Progenitor cell of endocrine pancreas (in vitro differentiated cells): ENCODE data around the gene LRCH3. TPM values are rescaled to one million over a fixed set of nuclear protein-coding genes. Genes with fewer than 3 reads are reported as not detected.
"Not testable (repeated sequence)": the region's sequence is repeated elsewhere in the genome, so short reads cannot be mapped to it uniquely, and the experiment has no call there.

Source experiments
- DNase-seq: peaks from one replicate; pipeline ENCODE4 v3.0.0; 2021; ENCODE audit warnings: low spot score; ENCODE audit not compliant: unreplicated experiment
- H3K27ac Mint-ChIP-seq: 2 replicates; pipeline ENCODE4 v1.8.0; 2021; ENCODE audit warnings: mild to moderate bottlenecking, moderate library complexity, mixed read lengths
- H3K27me3 Mint-ChIP-seq: 2 replicates; pipeline ENCODE4 v1.8.0; 2021; ENCODE audit warnings: mixed read lengths
- H3K36me3 Mint-ChIP-seq: 2 replicates; pipeline ENCODE4 v1.8.0; 2022; ENCODE audit warnings: mixed read lengths; ENCODE audit not compliant: insufficient read depth
- H3K4me1 Mint-ChIP-seq: 2 replicates; pipeline ENCODE4 v1.8.0; 2021; ENCODE audit warnings: low read depth, mixed read lengths
- H3K4me3 Mint-ChIP-seq: 2 replicates; pipeline ENCODE4 v1.8.0; 2021; ENCODE audit warnings: low read depth, mild to moderate bottlenecking, moderate library complexity, mixed read lengths
- H3K9me3 Mint-ChIP-seq: 2 replicates; pipeline ENCODE4 v1.8.0; 2021; ENCODE audit warnings: low read depth, mixed read lengths
- total RNA-seq: library from RNA; stranded (reverse); gene quantifications from 2 replicates; pipeline ENCODE4 v1.2.1, GENCODE V29; 2021
- TF ChIP-seq, protein P1 (sequence below): fragments of 200-600 bp; sonication (generic); IDR thresholded peaks from one replicate; pipeline ENCODE4 v1.5.0; 2021; ENCODE audit warnings: antibody characterized with exemption, mild to moderate bottlenecking; ENCODE audit not compliant: unreplicated experiment

LRCH3 gene
- total RNA-seq, 1 donor from 2014 or later = 73.3 TPM

- Mint-ChIP-seq H3K4me1 (peaks cover 4% of the 10 kb centered on the region), H3K9me3 (peaks cover 11% of the 10 kb centered on the region), H3K4me3 (no peak overlapping the region), H3K36me3 (peaks cover 4% of the 10 kb centered on the region), H3K27me3 (no peaks in the 10 kb centered on the region), H3K27ac (no peak overlapping the region)
- no peak for DNase-seq
- TF ChIP-seq, protein P1, sequence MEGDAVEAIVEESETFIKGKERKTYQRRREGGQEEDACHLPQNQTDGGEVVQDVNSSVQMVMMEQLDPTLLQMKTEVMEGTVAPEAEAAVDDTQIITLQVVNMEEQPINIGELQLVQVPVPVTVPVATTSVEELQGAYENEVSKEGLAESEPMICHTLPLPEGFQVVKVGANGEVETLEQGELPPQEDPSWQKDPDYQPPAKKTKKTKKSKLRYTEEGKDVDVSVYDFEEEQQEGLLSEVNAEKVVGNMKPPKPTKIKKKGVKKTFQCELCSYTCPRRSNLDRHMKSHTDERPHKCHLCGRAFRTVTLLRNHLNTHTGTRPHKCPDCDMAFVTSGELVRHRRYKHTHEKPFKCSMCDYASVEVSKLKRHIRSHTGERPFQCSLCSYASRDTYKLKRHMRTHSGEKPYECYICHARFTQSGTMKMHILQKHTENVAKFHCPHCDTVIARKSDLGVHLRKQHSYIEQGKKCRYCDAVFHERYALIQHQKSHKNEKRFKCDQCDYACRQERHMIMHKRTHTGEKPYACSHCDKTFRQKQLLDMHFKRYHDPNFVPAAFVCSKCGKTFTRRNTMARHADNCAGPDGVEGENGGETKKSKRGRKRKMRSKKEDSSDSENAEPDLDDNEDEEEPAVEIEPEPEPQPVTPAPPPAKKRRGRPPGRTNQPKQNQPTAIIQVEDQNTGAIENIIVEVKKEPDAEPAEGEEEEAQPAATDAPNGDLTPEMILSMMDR = no peak
Measured at GRCh38 chr3:197906850-197907187, 115.8 kb downstream of the LRCH3 start.

DNA sequence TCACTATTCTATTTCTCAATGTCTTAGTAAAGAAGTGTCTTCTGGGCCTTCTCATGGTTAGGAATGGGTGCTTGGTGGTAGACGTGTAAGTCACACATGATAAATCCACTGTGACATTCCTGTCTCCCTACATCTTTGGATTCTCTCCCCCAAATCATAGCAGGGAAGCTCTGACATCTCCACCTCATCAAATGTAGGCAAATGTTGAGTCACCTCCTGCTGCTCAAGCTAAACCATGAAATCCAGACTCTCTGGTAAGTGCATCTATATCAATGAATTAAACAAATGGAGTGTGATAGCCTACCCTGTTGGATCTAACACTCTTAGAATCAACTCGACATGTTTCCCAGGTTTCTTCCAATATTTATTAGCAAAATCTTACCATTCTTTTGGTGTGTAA lies 116.1 kb downstream of the LRCH3 start:
- TF ChIP-seq, protein P1 = no peak
- no peak overlapping the region for H3K27ac Mint-ChIP-seq
- no peak for DNase-seq
- H3K36me3 Mint-ChIP-seq = peaks cover 2% of the 10 kb centered on the region
- H3K4me1 Mint-ChIP-seq = peaks cover 4% of the 10 kb centered on the region
- H3K4me3 Mint-ChIP-seq = no peak overlapping the region
- H3K9me3 Mint-ChIP-seq = peaks cover 8% of the 10 kb centered on the region
- no peaks in the 10 kb centered on the region for H3K27me3 Mint-ChIP-seq

DNA sequence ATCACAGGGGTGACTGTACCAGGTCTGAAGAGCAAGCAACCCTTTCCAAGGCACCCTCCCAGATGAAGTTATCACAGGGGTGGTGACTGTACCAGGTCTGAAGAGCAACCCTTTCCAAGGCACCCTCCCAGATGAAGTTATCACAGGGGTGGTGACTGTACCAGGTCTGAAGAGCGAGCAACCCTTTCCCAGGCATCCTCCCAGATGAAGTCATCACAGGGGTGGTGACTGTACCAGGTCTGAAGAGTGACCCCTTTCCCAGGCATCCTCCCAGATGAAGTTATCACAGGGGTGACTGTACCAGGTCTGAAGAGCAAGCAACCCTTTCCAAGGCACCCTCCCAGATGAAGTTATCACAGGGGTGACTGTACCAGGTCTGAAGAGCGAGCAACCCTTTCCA lies 117.5 kb downstream of the LRCH3 start:
- not testable (repeated sequence) for H3K4me1 Mint-ChIP-seq, H3K27me3 Mint-ChIP-seq, H3K36me3 Mint-ChIP-seq, H3K27ac Mint-ChIP-seq, H3K4me3 Mint-ChIP-seq, DNase-seq, H3K9me3 Mint-ChIP-seq

GRCh38 chr3:197908957-197909701 lies 118.1 kb downstream of the LRCH3 start:
- H3K4me3 Mint-ChIP-seq = no peak overlapping the region
- no peaks in the 10 kb centered on the region for H3K27me3 Mint-ChIP-seq
- DNase-seq = no peak
- no peaks in the 10 kb centered on the region for H3K36me3 Mint-ChIP-seq
- H3K9me3 Mint-ChIP-seq = no peaks in the 10 kb centered on the region
- no peak overlapping the region for H3K27ac Mint-ChIP-seq
- TF ChIP-seq, protein P1 = no peak
- H3K4me1 Mint-ChIP-seq = peaks cover 4% of the 10 kb centered on the region

- H3K27me3 Mint-ChIP-seq = no peaks in the 10 kb centered on the region
- H3K27ac Mint-ChIP-seq = no peak overlapping the region
- H3K9me3 Mint-ChIP-seq = no peaks in the 10 kb centered on the region
- TF ChIP-seq, protein P1 = no peak
- H3K36me3 Mint-ChIP-seq = no peaks in the 10 kb centered on the region
- H3K4me3 Mint-ChIP-seq = no peak overlapping the region
- H3K4me1 Mint-ChIP-seq = no peaks in the 10 kb centered on the region
- DNase-seq = no peak
Measured at GRCh38 chr3:197912741-197913476, 121.9 kb downstream of the LRCH3 start.
